ENCODE data around the gene PRMT3. TPM values are rescaled to one million over a fixed set of nuclear protein-coding genes. Genes with fewer than 3 reads are reported as not detected.
A peak's percentile ranks its signal among the peaks of the same experiment; 100 is the strongest.

PRMT3 gene
- total RNA-seq, 2 experiments from 2014 or later, result 47.2 to 49.9 TPM

DNA sequence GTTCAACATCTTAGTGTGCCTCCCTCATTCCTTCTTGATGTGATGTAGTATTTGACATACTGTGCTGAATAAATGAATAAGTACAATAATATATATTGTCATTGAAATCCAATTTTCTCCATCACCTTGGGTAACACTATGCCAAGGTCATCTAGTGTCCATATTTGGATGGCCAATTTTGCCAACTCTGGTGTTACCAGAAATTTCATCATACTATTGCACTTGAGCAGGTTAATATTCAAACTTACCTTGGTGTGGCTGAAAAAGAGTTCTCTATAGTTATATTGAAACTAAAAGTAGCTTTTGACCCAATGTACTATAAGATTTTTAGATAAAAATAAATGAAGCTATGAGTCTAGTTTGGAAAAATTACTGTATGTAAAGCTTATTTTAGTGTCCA is 113.7 kb downstream of the PRMT3 start:
- Mint-ChIP-seq H3K27ac (peak overlapping the region; percentile 63), H3K36me3 (peaks cover 53% of the 10 kb centered on the region), H3K9me3 (no peaks in the 10 kb centered on the region)

DNA sequence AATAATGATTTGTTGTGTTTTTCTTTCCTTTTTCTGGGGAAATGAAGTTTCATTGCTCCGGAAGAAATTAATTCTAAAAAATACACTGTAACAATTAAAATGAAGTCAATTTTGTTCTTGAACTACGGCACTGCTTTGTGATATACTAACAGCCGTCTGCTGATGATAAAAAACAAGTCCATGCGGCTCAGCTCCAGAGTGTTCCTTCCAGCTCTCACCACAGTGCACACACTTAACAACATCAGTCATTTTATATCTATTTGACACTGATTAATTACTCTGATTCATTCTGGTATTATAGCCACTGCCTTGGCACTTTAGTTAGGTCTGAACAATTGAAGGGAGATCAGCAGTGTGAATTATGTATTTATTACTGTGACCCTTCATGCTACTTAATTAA is 114.5 kb downstream of the PRMT3 start:
- no peak overlapping the region for H3K27ac Mint-ChIP-seq
- H3K4me3 Mint-ChIP-seq, result no peak overlapping the region
- DNase-seq, result no peak
- H3K27me3 Mint-ChIP-seq, result no peaks in the 10 kb centered on the region
- peaks cover 14% of the 10 kb centered on the region for H3K4me1 Mint-ChIP-seq
- peaks cover 50% of the 10 kb centered on the region for H3K36me3 Mint-ChIP-seq
- no peaks in the 10 kb centered on the region for H3K9me3 Mint-ChIP-seq

More for the DNA sequence above, 113.7 kb downstream of the PRMT3 start:
- Mint-ChIP-seq H3K4me1 (peaks cover 14% of the 10 kb centered on the region), H3K27me3 (no peaks in the 10 kb centered on the region), H3K4me3 (no peak overlapping the region)
- no peak for DNase-seq

DNA sequence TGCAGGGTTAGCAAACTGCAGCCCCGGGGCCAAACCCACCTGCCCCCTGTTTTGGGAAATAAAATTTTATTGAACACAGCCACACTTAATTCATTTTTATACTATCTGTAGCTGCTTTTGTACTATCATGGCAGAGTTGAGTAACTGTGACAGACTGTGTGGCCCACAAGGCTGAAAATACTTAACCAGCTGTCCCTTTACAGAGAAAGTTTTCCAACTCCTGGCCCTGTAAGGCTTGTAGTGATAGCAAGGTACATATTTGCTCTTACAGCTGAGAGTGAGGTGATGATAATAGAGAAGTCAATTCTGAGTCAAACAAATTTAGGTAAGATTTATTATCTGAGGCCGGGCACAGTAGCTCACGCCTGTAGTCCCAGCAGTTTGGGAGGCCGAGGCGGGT is 124.5 kb downstream of the PRMT3 start:
- Mint-ChIP-seq H3K27ac (no peak overlapping the region), H3K4me1 (no peaks in the 10 kb centered on the region), H3K9me3 (peaks cover 2% of the 10 kb centered on the region), H3K4me3 (no peak overlapping the region), H3K36me3 (peaks cover 7% of the 10 kb centered on the region), H3K27me3 (no peaks in the 10 kb centered on the region)
- no peak for DNase-seq

DNA sequence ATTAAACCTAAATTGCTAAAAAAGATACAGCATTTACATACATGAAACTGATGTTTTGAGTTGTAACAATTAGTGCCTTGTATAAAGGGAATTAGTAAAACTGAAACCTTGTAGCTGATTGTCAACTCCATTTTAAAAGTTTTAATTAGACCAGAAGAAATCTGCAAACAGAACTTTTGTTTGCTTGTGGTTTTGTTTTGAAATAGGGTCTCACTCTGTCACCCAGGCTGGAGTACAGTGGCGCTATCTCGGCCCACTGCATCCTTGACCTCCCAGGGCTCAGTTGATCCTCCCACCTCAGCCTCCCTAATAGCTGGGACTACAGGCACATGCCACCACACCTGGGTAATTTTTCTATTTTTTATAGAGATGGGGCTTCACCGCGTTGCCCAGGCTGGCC is 125.4 kb downstream of the PRMT3 start:
- Mint-ChIP-seq H3K27me3 (no peaks in the 10 kb centered on the region), H3K4me3 (no peak overlapping the region), H3K27ac (no peak overlapping the region), H3K4me1 (no peaks in the 10 kb centered on the region), H3K9me3 (peaks cover 2% of the 10 kb centered on the region), H3K36me3 (no peaks in the 10 kb centered on the region)
- no peak for DNase-seq

DNA sequence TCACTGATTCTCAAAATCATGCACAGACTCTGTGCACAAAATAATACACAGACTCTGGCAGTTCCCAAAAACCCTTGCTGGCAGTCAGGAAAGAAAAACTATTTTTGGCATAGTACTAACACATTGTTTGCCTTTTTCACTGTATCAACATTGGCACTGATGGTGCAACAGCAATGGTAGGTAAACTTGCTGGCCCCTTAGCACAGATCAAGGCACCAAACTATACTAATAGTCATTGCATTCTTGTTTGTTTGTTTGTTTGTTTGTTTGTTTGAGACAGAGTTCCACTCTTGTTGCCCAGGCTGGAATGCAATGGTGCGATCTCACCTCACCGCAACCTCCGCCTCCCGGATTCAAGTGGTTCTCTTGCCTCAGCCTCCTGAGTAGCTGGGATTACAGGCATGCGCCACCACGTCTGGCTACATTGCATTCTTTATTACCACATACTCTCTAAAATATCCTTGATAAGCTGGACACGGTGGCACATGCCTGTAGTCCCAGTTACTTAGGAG is 130.9 kb downstream of the PRMT3 start:
- Mint-ChIP-seq H3K4me3 (no peak overlapping the region), H3K27me3 (peaks cover 9% of the 10 kb centered on the region), H3K4me1 (no peaks in the 10 kb centered on the region), H3K36me3 (no peaks in the 10 kb centered on the region), H3K27ac (no peak overlapping the region), H3K9me3 (peaks cover 2% of the 10 kb centered on the region)
- no peak for DNase-seq

DNA sequence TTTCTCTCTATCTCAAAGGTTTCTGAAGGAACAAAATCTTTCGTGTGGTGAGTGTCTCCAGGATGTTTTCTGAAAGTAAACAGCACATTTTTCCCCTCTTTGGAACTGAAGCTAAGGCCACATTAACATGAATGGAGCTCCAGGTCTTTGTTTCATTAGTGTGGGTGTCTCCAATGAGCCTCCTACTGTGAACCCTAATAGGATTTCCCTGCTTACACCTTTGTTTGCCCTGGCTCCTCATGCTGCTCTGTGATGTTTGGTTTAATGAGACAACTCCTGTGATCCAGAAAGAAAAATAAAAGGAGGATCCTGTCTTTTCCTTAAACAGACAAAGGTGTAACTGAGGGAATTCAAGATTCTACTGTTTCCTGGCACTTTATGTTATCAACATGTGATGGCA is 135.0 kb downstream of the PRMT3 start:
- Mint-ChIP-seq H3K4me3 (no peak overlapping the region), H3K9me3 (no peaks in the 10 kb centered on the region), H3K4me1 (no peaks in the 10 kb centered on the region)

DNA sequence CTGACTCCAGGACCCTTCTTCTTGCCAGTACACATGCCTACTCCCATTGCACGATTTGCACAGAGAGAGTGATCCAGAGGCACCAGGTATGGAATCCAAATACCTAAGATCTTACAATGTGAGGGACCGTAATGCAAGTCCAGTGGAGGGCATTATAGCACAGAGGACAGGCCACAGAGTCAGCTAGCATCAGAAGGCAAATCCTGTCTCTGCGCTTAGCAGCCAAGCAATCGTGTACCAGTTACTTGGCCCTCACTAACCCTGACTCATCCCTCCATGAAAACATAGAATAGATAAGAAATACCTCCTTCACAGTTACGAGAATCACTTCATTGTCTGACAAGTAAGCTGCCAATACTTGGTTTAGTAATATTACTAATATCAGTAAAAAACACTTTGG is 142.2 kb downstream of the PRMT3 start:
- no peak overlapping the region for H3K27ac Mint-ChIP-seq
- no peak for DNase-seq
- no peaks in the 10 kb centered on the region for H3K4me1 Mint-ChIP-seq
- no peaks in the 10 kb centered on the region for H3K9me3 Mint-ChIP-seq
- H3K4me3 Mint-ChIP-seq, result no peak overlapping the region
- no peaks in the 10 kb centered on the region for H3K36me3 Mint-ChIP-seq
- H3K27me3 Mint-ChIP-seq, result peaks cover 4% of the 10 kb centered on the region

More for the DNA sequence above, 135.0 kb downstream of the PRMT3 start:
- no peaks in the 10 kb centered on the region for H3K36me3 Mint-ChIP-seq
- peaks cover 9% of the 10 kb centered on the region for H3K27me3 Mint-ChIP-seq
- no peak for DNase-seq
- H3K27ac Mint-ChIP-seq, result no peak overlapping the region

DNA sequence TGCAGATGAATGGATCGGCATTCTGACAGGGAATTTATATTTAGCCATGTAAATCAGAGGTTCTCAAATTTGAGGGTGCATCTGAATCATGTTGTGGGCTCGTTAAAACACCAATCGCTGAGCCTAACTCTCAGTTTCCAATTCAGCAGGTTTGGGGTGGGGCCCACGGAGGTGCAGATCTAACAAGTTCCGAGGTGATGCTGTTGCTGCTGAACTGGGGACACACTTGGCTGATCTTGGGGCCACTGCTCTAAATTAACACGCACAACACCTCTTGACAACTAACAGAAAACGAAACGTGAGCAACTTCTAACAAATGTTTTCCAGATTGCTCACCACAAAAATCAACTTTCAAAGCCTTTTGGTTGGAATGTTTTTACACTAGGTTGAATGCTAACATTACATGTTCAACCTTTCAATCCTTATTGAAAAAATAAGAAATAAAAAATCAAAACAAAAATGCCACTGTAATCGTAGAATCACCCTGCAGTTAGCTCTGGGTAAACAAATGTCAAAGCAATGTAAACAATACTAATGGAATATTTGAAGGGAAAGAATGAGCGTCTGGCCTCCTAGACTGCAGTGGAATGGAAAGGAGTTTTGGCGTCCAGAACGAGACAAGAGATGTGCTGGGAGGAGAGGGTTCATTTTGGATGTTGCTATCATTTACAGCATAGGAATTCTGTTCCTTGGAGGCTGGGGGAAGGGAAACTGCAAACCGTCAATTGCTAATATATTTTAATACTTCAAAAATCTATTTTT is 143.6 kb downstream of the PRMT3 start:
- no peaks in the 10 kb centered on the region for H3K36me3 Mint-ChIP-seq
- no peak overlapping the region for H3K27ac Mint-ChIP-seq
- H3K4me3 Mint-ChIP-seq, result no peak overlapping the region
- H3K27me3 Mint-ChIP-seq, result peaks cover 15% of the 10 kb centered on the region
- H3K9me3 Mint-ChIP-seq, result no peaks in the 10 kb centered on the region
- no peak for DNase-seq
- H3K4me1 Mint-ChIP-seq, result no peaks in the 10 kb centered on the region

DNA sequence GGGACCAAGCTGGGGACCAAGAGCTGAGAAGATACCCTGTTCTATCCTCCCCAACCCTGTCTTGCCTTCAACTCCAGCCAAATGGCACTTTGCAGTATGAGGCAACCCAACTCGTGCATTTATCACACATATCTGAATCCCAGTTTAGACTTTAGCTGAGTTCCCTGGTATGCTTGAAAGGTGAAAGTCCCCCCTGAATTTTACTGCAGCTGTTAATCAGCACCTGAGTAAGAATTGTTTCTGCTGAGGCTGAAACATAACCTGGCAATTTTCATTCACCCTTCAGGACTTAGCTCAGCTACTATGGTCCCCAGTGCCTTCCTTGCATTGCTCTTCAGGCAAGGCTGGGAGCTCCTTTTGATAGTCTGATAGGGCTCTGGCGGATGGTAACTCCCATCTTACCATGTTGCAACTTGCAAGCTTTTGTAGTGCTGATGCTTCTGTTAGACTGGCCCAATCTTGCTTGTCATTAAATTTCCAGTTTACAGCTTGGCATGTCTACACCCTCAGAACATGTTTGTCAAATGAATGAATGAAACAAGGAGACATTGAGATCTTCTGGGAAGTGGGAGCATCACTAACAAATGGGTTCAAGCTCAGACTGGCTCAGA is 147.9 kb downstream of the PRMT3 start:
- no peak for DNase-seq
- H3K4me3 Mint-ChIP-seq, result no peak overlapping the region
- peaks cover 25% of the 10 kb centered on the region for H3K27me3 Mint-ChIP-seq
- no peaks in the 10 kb centered on the region for H3K36me3 Mint-ChIP-seq
- no peaks in the 10 kb centered on the region for H3K4me1 Mint-ChIP-seq
- H3K9me3 Mint-ChIP-seq, result peaks cover 5% of the 10 kb centered on the region
- H3K27ac Mint-ChIP-seq, result no peak overlapping the region

DNA sequence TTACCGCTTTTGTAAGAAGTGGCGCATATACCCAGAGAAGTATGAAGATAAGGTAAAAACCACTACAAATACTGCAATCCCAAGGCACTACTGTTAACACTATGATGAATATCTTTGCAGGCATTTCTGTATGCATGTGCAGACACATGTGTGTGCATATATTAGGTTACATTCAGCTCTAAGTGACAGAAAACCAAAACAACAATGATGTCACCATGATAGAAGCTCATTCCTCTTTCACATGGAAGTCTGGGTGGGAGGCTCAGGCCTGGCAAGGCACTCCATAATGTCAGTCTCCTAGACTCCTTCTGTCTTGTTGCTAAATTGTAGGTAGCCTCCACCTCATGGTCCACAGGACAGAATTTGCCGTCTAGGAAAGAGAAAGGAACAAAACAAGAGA is 148.8 kb downstream of the PRMT3 start:
- Mint-ChIP-seq H3K27me3 (peaks cover 25% of the 10 kb centered on the region), H3K4me3 (no peak overlapping the region), H3K27ac (no peak overlapping the region), H3K36me3 (no peaks in the 10 kb centered on the region), H3K9me3 (peaks cover 5% of the 10 kb centered on the region), H3K4me1 (no peaks in the 10 kb centered on the region)
- DNase-seq, result no peak

DNA sequence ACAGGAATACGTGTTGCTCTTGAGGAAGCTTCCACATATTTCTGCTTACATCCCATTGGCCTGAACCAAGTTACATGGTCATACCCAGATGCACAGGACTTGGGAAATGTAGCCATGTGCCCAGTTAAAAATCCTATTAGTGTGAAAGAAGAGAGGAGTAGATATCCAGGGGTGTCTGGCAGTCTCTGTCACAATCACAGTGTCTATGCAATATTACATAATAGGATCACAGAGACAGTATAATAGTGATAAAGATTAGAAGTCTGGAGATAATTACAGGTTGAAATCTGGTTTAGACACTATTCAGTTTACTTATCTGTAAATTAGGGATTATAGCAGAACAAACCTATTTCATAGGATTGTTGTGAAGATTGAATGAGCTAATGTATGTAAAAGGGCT is 149.3 kb downstream of the PRMT3 start:
- no peak overlapping the region for H3K27ac Mint-ChIP-seq
- no peak overlapping the region for H3K4me3 Mint-ChIP-seq

DNA sequence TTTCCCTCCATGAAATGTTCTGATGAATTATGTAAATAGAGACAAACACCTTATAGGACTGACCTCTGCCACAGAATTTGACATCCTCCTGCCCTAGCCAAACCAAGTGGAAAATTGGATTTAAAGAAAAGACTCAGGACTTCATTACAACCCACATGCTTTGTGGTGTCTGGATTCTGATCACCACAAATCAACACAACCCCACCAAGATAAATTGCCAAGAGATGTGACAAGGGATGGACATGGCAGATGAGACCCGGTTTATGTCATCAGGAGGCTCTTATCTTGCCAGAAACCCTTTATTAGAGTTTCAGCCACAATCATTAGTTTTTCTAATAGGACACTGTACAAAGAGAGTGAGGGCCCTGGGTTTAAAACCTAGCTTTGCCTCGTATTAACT is 154.0 kb downstream of the PRMT3 start:
- H3K9me3 Mint-ChIP-seq, result peaks cover 5% of the 10 kb centered on the region
- H3K4me1 Mint-ChIP-seq, result no peaks in the 10 kb centered on the region
- no peak overlapping the region for H3K27ac Mint-ChIP-seq
- H3K4me3 Mint-ChIP-seq, result no peak overlapping the region
- no peaks in the 10 kb centered on the region for H3K36me3 Mint-ChIP-seq
- peaks cover 17% of the 10 kb centered on the region for H3K27me3 Mint-ChIP-seq
- no peak for DNase-seq

More for the DNA sequence above, 149.3 kb downstream of the PRMT3 start:
- Mint-ChIP-seq H3K36me3 (no peaks in the 10 kb centered on the region), H3K4me1 (no peaks in the 10 kb centered on the region), H3K27me3 (peaks cover 25% of the 10 kb centered on the region), H3K9me3 (peaks cover 5% of the 10 kb centered on the region)
- DNase-seq, result no peak

DNA sequence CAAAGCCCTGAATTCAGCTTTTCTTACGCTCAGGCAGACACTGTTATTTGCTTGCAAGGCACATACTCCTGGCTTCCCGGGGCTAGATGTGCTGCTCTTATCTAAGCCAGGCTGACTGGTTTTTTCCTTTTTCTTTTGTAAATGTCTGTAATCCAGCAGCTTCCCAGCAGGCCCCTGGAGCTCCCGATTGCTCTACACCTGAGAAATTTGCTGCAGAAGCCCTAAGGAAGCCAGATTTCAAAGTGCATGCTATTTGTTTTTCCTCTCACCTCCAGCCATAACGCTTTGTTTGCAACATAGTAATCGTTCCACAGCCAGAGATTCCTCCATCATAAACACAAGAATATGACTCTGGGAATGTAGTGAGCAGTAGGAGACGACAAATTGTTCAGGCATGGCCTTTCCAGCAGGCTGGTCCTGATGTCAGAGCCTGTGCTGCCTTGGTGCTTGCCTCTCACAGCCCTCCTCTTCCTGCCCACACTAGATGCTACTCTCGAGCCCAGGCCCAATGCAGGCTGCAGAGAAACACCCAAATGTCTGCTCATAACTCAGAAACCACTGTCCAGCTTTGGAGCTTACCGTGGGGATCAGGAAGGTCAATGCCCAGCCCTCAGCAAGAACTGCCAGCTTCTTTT is 157.2 kb downstream of the PRMT3 start:
- Mint-ChIP-seq H3K4me1 (no peaks in the 10 kb centered on the region), H3K9me3 (no peaks in the 10 kb centered on the region), H3K27ac (no peak overlapping the region), H3K4me3 (no peak overlapping the region), H3K27me3 (peaks cover 7% of the 10 kb centered on the region), H3K36me3 (no peaks in the 10 kb centered on the region)
- DNase-seq, result no peak

DNA sequence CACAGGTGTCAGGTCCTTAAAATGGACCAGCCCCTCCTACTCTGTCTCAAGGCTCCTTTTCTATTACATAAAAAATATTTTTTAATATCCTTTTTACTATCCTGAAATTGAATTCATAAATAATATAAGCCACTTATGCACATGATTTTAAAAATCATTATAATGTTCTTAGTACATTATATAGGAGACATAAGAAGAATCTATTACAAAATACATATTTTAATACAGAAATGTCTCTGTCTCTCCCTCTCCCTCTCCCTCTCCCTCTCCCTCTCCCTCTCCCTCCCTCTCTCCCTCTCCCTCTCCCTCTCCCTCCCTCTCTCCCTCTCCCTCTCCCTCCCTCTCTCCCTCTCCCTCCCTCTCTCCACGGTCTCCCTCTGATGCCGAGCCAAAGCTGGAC is 159.9 kb downstream of the PRMT3 start:
- Mint-ChIP-seq H3K9me3 (no peaks in the 10 kb centered on the region), H3K36me3 (no peaks in the 10 kb centered on the region), H3K27ac (no peak overlapping the region), H3K4me3 (no peak overlapping the region), H3K27me3 (peaks cover 7% of the 10 kb centered on the region), H3K4me1 (no peaks in the 10 kb centered on the region)
- no peak for DNase-seq

DNA sequence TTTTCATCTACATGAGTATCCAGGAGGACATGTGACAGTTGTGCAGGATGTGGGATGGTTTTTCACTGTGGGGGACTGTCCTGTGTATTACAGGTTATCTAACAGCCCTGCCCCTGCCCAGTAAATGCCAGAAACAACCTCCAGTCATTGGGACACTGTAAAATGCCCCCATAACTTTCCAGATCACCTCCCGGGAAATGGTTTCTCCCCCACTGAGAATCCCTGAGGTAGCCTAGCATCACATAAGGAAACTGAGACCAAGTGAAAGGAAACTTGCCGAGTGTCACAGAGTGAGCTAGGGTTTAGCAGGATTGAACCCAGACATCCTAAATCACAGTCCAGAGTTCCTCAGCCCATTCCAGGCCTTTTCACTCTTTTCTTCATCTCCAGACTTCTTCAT is 163.6 kb downstream of the PRMT3 start:
- Mint-ChIP-seq H3K27me3 (no peaks in the 10 kb centered on the region), H3K36me3 (no peaks in the 10 kb centered on the region), H3K4me3 (no peak overlapping the region), H3K9me3 (peaks cover under 1% of the 10 kb centered on the region), H3K4me1 (no peaks in the 10 kb centered on the region), H3K27ac (no peak overlapping the region)
- no peak for DNase-seq
